WERI-Rb-1 (cell line): Measurements from ENCODE around the gene NEK11.

ENCODE experiments used
- DNase-seq: peaks from one replicate; pipeline ENCODE4 v3.0.0-alpha.2; 2020
- H3K27ac ChIP-seq: fragments of 250-450 bp; sonication (Bioruptor Pico); 2 replicates; pipeline ENCODE4 v1.5.1; 2020; ENCODE audit warnings: mild to moderate bottlenecking, moderate library complexity
- H3K27me3 ChIP-seq: fragments of 250-450 bp; sonication (Bioruptor Pico); 2 replicates; pipeline ENCODE4 v1.5.1; 2021; ENCODE audit warnings: mild to moderate bottlenecking, low read depth, moderate library complexity; ENCODE audit not compliant: insufficient read depth, severe bottlenecking
- H3K36me3 ChIP-seq: fragments of 250-450 bp; sonication (Bioruptor Pico); 2 replicates; pipeline ENCODE4 v1.5.1; 2020; ENCODE audit warnings: mild to moderate bottlenecking, moderate library complexity
- H3K4me3 ChIP-seq: 2 replicates; pipeline ENCODE4 v1.5.1; 2011; ENCODE audit warnings: low read depth, mild to moderate bottlenecking, control low read depth, low read length
- H3K9me3 ChIP-seq: fragments of 250-450 bp; sonication (Bioruptor Pico); 2 replicates; pipeline ENCODE4 v1.5.1; 2021; ENCODE audit warnings: mild to moderate bottlenecking, moderate library complexity; ENCODE audit not compliant: severe bottlenecking
- TF ChIP-seq, protein P1 (sequence below): IDR thresholded peaks from 2 replicates; pipeline ENCODE4 v1.5.1; 2011; ENCODE audit warnings: low read depth, mild to moderate bottlenecking, control low read depth, inconsistent platforms, low read length

Gene NEK11

DNA sequence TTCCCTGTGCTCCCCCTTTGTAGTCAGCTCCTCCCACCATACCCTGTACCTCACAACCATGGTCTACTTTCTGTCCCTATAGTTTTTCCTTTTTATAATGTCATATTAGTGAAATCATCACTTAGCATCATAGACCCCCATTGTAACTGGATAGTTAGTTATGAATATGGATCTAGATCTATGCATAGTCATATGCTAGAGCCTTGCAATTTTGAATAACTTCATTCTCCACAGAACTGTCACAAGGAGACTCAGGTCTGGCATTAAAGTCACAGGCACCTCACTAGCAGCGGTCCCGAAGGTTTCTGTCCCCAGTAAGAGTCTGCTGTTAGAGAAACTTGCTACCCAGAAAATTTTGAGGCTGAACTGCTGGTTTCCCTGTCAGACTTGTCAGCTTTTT lies 252.9 kb downstream of the NEK11 start:
- DNase-seq: no peak
- Histone ChIP-seq H3K27me3 (no peaks in the 10 kb centered on the region), H3K9me3 (no peaks in the 10 kb centered on the region), H3K27ac (no peak overlapping the region), H3K4me3 (no peak overlapping the region), H3K36me3 (no peaks in the 10 kb centered on the region)
- TF ChIP-seq, protein P1, sequence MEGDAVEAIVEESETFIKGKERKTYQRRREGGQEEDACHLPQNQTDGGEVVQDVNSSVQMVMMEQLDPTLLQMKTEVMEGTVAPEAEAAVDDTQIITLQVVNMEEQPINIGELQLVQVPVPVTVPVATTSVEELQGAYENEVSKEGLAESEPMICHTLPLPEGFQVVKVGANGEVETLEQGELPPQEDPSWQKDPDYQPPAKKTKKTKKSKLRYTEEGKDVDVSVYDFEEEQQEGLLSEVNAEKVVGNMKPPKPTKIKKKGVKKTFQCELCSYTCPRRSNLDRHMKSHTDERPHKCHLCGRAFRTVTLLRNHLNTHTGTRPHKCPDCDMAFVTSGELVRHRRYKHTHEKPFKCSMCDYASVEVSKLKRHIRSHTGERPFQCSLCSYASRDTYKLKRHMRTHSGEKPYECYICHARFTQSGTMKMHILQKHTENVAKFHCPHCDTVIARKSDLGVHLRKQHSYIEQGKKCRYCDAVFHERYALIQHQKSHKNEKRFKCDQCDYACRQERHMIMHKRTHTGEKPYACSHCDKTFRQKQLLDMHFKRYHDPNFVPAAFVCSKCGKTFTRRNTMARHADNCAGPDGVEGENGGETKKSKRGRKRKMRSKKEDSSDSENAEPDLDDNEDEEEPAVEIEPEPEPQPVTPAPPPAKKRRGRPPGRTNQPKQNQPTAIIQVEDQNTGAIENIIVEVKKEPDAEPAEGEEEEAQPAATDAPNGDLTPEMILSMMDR: no peak

GRCh38 chr3:131282379-131282778 lies 255.7 kb downstream of the NEK11 start:
- Histone ChIP-seq H3K27me3 (no peaks in the 10 kb centered on the region), H3K4me3 (no peak overlapping the region), H3K9me3 (no peaks in the 10 kb centered on the region), H3K36me3 (no peaks in the 10 kb centered on the region), H3K27ac (no peak overlapping the region)
- TF ChIP-seq, protein P1: no peak
- DNase-seq: no peak

DNA sequence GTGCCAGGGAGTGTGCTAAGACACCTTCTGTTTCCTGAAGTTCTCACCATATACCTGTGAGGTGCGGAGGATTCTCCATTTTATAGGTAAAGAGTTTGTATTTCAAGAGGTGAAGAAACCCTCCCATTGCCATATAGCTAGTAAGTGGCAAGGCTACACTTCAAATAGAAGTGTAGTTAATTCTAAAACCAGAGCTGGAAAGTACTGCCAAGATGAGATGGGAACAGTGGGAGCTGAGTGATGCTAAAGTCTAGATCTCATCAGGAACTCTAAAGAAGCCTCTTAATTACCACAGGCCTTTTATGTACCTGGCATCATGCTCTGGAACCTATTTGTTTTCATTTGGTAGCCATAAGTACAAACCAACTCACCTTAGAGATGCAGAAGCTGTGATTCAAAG lies 256.3 kb downstream of the NEK11 start:
- H3K4me3 ChIP-seq: no peak overlapping the region
- TF ChIP-seq, protein P1: no peak
- no peak for DNase-seq
- no peaks in the 10 kb centered on the region for H3K27me3 ChIP-seq
- H3K27ac ChIP-seq: no peak overlapping the region
- H3K9me3 ChIP-seq: no peaks in the 10 kb centered on the region
- no peaks in the 10 kb centered on the region for H3K36me3 ChIP-seq

DNA sequence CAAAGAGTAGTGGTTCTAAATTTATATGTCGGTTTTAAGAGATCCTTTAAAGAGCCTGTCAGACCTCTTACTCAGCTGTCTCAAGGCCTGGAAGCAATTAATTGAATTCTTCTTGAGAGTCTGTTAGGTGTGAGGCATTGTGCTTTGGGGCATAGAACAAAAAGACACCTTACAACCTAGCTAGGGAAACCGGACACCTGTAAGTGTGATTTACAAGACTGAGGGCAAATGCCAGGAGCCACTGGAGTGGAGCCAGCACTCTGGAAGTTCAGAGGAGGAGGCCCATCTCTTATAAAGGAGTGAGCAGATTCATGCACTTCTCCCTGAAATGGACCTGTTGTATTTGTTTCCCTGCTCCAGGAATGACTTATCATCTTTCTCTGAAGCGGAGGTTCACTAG lies 257.2 kb downstream of the NEK11 start:
- TF ChIP-seq, protein P1: no peak

DNA sequence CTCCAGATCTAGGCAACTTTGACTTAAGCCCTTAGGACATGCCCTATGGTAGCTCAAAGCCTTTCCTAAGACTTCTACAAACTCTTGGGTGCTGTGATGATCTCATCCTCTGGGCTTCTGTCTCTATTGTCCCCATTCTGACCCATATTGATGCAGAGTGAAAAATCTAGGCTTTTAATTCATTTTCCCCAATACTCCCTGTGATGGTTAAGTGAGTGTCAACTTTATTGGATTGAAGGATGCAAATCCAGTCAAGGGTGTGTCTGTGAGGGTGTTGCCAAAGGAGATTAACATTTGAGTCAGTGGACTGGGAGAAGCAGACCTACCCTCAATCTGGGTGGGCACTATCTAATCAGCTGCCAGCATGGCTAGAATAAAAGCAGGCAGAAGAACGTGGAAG lies 257.6 kb downstream of the NEK11 start:
- Histone ChIP-seq H3K4me3 (no peak overlapping the region), H3K27me3 (no peaks in the 10 kb centered on the region), H3K36me3 (no peaks in the 10 kb centered on the region), H3K9me3 (no peaks in the 10 kb centered on the region), H3K27ac (no peak overlapping the region)
- DNase-seq: no peak
- TF ChIP-seq, protein P1: no peak

More for the DNA sequence above, 257.2 kb downstream of the NEK11 start:
- Histone ChIP-seq H3K36me3 (no peaks in the 10 kb centered on the region), H3K27ac (no peak overlapping the region), H3K27me3 (no peaks in the 10 kb centered on the region), H3K9me3 (no peaks in the 10 kb centered on the region), H3K4me3 (no peak overlapping the region)
- DNase-seq: no peak

DNA sequence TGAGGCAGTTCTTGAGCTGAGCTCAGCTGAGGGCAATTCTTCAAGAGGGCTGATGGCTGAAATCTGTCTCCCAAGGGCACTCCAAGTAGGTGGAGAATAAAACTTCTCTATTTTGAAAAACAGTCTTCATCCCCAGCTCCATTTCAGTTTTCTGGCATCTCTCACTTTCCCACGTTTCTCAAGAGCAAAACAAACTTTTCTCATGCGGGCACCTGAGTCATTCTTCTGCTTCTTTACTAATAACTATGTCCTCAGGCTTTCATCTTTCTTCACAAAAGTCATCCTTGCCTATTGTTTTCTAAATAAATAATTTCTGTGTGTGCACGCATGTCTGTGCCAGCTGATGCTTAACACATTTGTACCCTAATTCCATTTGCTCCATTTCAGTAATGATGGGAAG lies 258.8 kb downstream of the NEK11 start:
- Histone ChIP-seq H3K27ac (no peak overlapping the region), H3K9me3 (no peaks in the 10 kb centered on the region), H3K27me3 (no peaks in the 10 kb centered on the region), H3K36me3 (no peaks in the 10 kb centered on the region), H3K4me3 (no peak overlapping the region)
- DNase-seq: no peak
- TF ChIP-seq, protein P1: no peak
